A673 (cell line): Measurements from ENCODE around the gene HMX3. TPM values are rescaled to one million over a fixed set of nuclear protein-coding genes. Genes with fewer than 3 reads are reported as not detected.

Experiments used
- BruUV-seq: library from RNA; stranded (reverse); fragments of 400-500 nt; replicated peaks from 2 replicates; lab custom pipeline; 2021; lab: Mats Ljungman, UMichigan
- CTCF ChIA-PET: fragments of 300-600 bp; sonication (Branson Sonifier 250); formaldehyde crosslinking; loops from one replicate; lab custom pipeline; 2022; ENCODE audit warnings: antibody characterized with exemption; lab: Charles Lee
- POLR2A ChIA-PET: fragments of 300-600 bp; sonication (Branson Sonifier 250); formaldehyde crosslinking; loops from one replicate; lab custom pipeline; 2022; ENCODE audit warnings: antibody characterized with exemption; ENCODE audit not compliant: low non-redundant PET; lab: Charles Lee
- DNase-seq: peaks from one replicate; pipeline ENCODE4 v3.0.0-alpha.2; 2015; ENCODE audit warnings: low spot score
- H3K27ac ChIP-seq: fragments of 200-600 bp; sonication (generic); 2 replicates; pipeline ENCODE4 v1.5.1; 2016; ENCODE audit warnings: mixed run types, low read depth, mild to moderate bottlenecking, mixed read lengths, antibody characterized with exemption, low read length; ENCODE audit not compliant: poor library complexity, severe bottlenecking
- H3K27me3 ChIP-seq: fragments of 200-600 bp; sonication (generic); replicated peaks from 2 replicates; pipeline ENCODE4 v1.6.1; 2017; ENCODE audit warnings: mixed run types, low read depth, mild to moderate bottlenecking, mixed read lengths, antibody characterized with exemption, low read length; ENCODE audit not compliant: insufficient read depth, poor library complexity
- H3K36me3 ChIP-seq: fragments of 200-600 bp; sonication (generic); 2 replicates; pipeline ENCODE4 v1.6.1; 2016; ENCODE audit warnings: mixed run types, mild to moderate bottlenecking, mixed read lengths, antibody characterized with exemption, low read length; ENCODE audit not compliant: insufficient read depth, poor library complexity, severe bottlenecking
- H3K4me1 ChIP-seq: fragments of 200-600 bp; sonication (generic); 2 replicates; pipeline ENCODE4 v1.6.1; 2017; ENCODE audit warnings: mixed run types, mild to moderate bottlenecking, mixed read lengths, antibody characterized with exemption, low read length; ENCODE audit not compliant: insufficient read depth, poor library complexity, severe bottlenecking
- H3K4me3 ChIP-seq: fragments of 200-600 bp; sonication (generic); 2 replicates; pipeline ENCODE4 v1.5.1; 2016; ENCODE audit warnings: low read depth, mixed run types, mild to moderate bottlenecking, mixed read lengths, low read length; ENCODE audit not compliant: poor library complexity, severe bottlenecking
- H3K9me3 ChIP-seq: fragments of 200-600 bp; sonication (generic); 2 replicates; pipeline ENCODE4 v1.6.1; 2016; ENCODE audit warnings: mixed run types, low read depth, mild to moderate bottlenecking, mixed read lengths, antibody characterized with exemption, low read length; ENCODE audit not compliant: poor library complexity, severe bottlenecking
- CTCF ChIP-seq: fragments of 300-800, 200-600 bp; sonication (generic); conservative IDR thresholded peaks from 2 replicates; pipeline ENCODE4 v1.5.1; 2017; ENCODE audit warnings: low read depth, mild to moderate bottlenecking, antibody characterized with exemption, low read length, moderate library complexity, mixed read lengths
- EZH2 ChIP-seq: fragments of 200-600 bp; sonication (generic); IDR thresholded peaks from 2 replicates; pipeline ENCODE4 v1.6.1; 2017; ENCODE audit warnings: borderline replicate concordance, low read depth, mild to moderate bottlenecking, mixed read lengths, antibody characterized with exemption, low read length; ENCODE audit not compliant: poor library complexity, severe bottlenecking
- intact Hi-C: fragments of 100-400 bp; cut with micrococcal nuclease; formaldehyde crosslinking; loops from one replicate; pipeline ENCODE4 v1.10.0; 2022; ENCODE audit not compliant: unreplicated experiment
- total RNA-seq: library from RNA; stranded (reverse); gene quantifications from 2 replicates; pipeline ENCODE4 v1.2.3, GENCODE V29; 2021

HMX3 gene
- total RNA-seq, 1 experiment from 2014 or later: 0.26 TPM

- H3K27ac ChIP-seq: no peak overlapping the region
- DNase-seq: no peak
- peaks cover 56% of the 10 kb centered on the region for H3K27me3 ChIP-seq
- no peaks in the 10 kb centered on the region for H3K4me1 ChIP-seq
- no peak for TF ChIP-seq CTCF
- no peaks in the 10 kb centered on the region for H3K36me3 ChIP-seq
- CTCF ChIA-PET: no interaction called here
- no peak overlapping the region for H3K4me3 ChIP-seq
- H3K9me3 ChIP-seq: no peaks in the 10 kb centered on the region
- intact Hi-C loops: no loop called here
- POLR2A ChIA-PET: no interaction called here
- BruUV-seq: no TSS peak
Observed at GRCh38 chr10:123096452-123096851, 39.3 kb upstream of the HMX3 start.

GRCh38 chr10:123097039-123097438 lies 38.7 kb upstream of the HMX3 start:
- Histone ChIP-seq H3K27ac (no peak overlapping the region), H3K4me1 (no peaks in the 10 kb centered on the region), H3K36me3 (no peaks in the 10 kb centered on the region), H3K9me3 (no peaks in the 10 kb centered on the region), H3K4me3 (no peak overlapping the region), H3K27me3 (peaks cover 50% of the 10 kb centered on the region)
- ChIA-PET POLR2A (no interaction called here), CTCF (no interaction called here)
- no peak for DNase-seq
- intact Hi-C loops: no loop called here
- no peak for TF ChIP-seq CTCF
- no TSS peak for BruUV-seq

- no peaks in the 10 kb centered on the region for H3K9me3 ChIP-seq
- POLR2A ChIA-PET: no interaction called here
- intact Hi-C loops: no loop called here
- CTCF ChIA-PET: no interaction called here
- no peaks in the 10 kb centered on the region for H3K36me3 ChIP-seq
- DNase-seq: peak; percentile 15
- BruUV-seq: no TSS peak
- TF ChIP-seq CTCF: no peak
- no peak for TF ChIP-seq EZH2
- H3K4me1 ChIP-seq: no peaks in the 10 kb centered on the region
- peaks cover 26% of the 10 kb centered on the region for H3K27me3 ChIP-seq
- no peak overlapping the region for H3K4me3 ChIP-seq
- H3K27ac ChIP-seq: no peak overlapping the region
Observed at GRCh38 chr10:123100030-123100762, 35.6 kb upstream of the HMX3 start.
